ENCODE results near the gene ABHD14A.

DNA sequence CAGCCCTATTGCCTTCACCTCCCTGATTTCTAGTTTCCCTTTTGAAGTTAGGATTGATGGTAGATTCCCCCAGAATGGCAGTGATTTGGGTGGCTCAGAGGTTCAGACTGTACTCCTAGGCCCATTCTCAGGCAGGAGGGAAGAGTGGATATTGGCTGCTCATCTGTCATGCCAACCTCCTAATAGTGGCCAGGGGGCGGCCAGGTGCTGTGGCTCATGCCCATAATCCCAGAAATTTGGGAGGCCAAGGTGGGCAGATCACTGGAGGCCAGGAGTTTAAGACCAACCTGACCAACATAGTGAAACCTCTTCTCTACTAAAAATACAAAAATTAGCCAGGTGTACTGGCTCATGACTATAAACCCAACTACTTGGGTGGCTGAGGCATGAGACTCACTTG lies 44.4 kb upstream of the ABHD14A start:
- TF ChIP-seq, protein P1, sequence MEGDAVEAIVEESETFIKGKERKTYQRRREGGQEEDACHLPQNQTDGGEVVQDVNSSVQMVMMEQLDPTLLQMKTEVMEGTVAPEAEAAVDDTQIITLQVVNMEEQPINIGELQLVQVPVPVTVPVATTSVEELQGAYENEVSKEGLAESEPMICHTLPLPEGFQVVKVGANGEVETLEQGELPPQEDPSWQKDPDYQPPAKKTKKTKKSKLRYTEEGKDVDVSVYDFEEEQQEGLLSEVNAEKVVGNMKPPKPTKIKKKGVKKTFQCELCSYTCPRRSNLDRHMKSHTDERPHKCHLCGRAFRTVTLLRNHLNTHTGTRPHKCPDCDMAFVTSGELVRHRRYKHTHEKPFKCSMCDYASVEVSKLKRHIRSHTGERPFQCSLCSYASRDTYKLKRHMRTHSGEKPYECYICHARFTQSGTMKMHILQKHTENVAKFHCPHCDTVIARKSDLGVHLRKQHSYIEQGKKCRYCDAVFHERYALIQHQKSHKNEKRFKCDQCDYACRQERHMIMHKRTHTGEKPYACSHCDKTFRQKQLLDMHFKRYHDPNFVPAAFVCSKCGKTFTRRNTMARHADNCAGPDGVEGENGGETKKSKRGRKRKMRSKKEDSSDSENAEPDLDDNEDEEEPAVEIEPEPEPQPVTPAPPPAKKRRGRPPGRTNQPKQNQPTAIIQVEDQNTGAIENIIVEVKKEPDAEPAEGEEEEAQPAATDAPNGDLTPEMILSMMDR (IDR thresholded peaks at IDR 0.05; ENCODE audit: poor library complexity), result no peak
- no peak for TF ChIP-seq EZH2 (IDR thresholded peaks at IDR 0.05; ENCODE audit: borderline replicate concordance)
- no peak for TF ChIP-seq EZH2phosphoT487 (IDR thresholded peaks at IDR 0.05; ENCODE audit: low read depth, severe bottlenecking, unreplicated experiment)

All from hepatocyte (in vitro differentiated cells).